K562 (cell line): ENCODE data around the gene COX5A. TPM values are rescaled to one million over a fixed set of nuclear protein-coding genes. Genes with fewer than 3 reads are reported as not detected.

Experiments
- ATF7 ChIP-seq: fragments of 450-650 bp; IDR thresholded peaks from 2 replicates; pipeline ENCODE4 v1.7.1; 2014; ENCODE audit warnings: mild to moderate bottlenecking, moderate library complexity
- CHCHD3 ChIP-seq: fragments of 250-450 bp; sonication (Bioruptor Pico); IDR thresholded peaks from 2 replicates; pipeline ENCODE4 v2.1.2; 2022; ENCODE audit warnings: mild to moderate bottlenecking
- CREM ChIP-seq: IDR thresholded peaks from 2 replicates; pipeline ENCODE4 v1.6.1; 2014; ENCODE audit warnings: antibody characterized with exemption, low read depth
- HEY1 ChIP-seq: fragments of 250-450 bp; sonication (Bioruptor Pico); IDR thresholded peaks from 2 replicates; pipeline ENCODE4 v1.5.0; 2020; ENCODE audit warnings: mild to moderate bottlenecking, moderate library complexity, borderline replicate concordance
- HNRNPK ChIP-seq: fragments of 200-400 bp; formaldehyde crosslinking; IDR thresholded peaks from one replicate; pipeline ENCODE4 v1.6.1; 2018; ENCODE audit warnings: mild to moderate bottlenecking, low read depth, low read length; ENCODE audit not compliant: poor library complexity, severe bottlenecking
- ILK ChIP-seq: fragments of 450-650 bp; IDR thresholded peaks from 2 replicates; pipeline ENCODE4 v1.6.1; 2016; ENCODE audit warnings: missing genetic modification characterization, low read depth, mild to moderate bottlenecking, missing compliant biosample characterization, moderate library complexity, borderline replicate concordance
- NR2F6 ChIP-seq: fragments of 450-650 bp; formaldehyde crosslinking; IDR thresholded peaks from 2 replicates; pipeline ENCODE4 v1.4.0; 2020; ENCODE audit warnings: mild to moderate bottlenecking
- SMARCA5 ChIP-seq: fragments of 450-650 bp; IDR thresholded peaks from 2 replicates; pipeline ENCODE4 v1.6.1; 2016
- SMARCB1 ChIP-seq: IDR thresholded peaks from 2 replicates; pipeline ENCODE4 v1.6.1; 2011; ENCODE audit warnings: improper control_type of control experiment, low read depth; ENCODE audit not compliant: insufficient read length
- SRSF9 ChIP-seq: fragments of 200-400 bp; formaldehyde crosslinking; IDR thresholded peaks from 2 replicates; pipeline ENCODE4 v1.6.1; 2017; ENCODE audit warnings: low read depth, low read length, borderline replicate concordance
- STAT5A ChIP-seq: IDR thresholded peaks from 2 replicates; pipeline ENCODE4 v1.6.1; 2012; ENCODE audit warnings: low read length, inconsistent platforms, borderline replicate concordance
- TEAD4 ChIP-seq, 2 experiments: sonication (generic) in 1 of 2; formaldehyde crosslinking in 1 of 2; IDR thresholded peaks; 2 replicates each; pipeline versions ENCODE4 v1.6.1 to v1.8.0; 2012 to 2022; ENCODE audit warnings: borderline replicate concordance in 1 of 2, inconsistent platforms in 1 of 2, low read length in 1 of 2, mild to moderate bottlenecking in 1 of 2, missing genetic modification reagents in 1 of 2
- ZNF239 ChIP-seq: fragments of 250-450 bp; sonication (Bioruptor Pico); IDR thresholded peaks from 2 replicates; pipeline ENCODE4 v1.4.0; 2020; ENCODE audit warnings: mild to moderate bottlenecking
- ZNF584 ChIP-seq: fragments of 200-800 bp; sonication (Bioruptor generic); IDR thresholded peaks from 2 replicates; pipeline ENCODE4 v1.6.1; 2016; ENCODE audit warnings: low read depth, mild to moderate bottlenecking, missing genetic modification characterization, missing compliant biosample characterization
- polyA plus RNA-seq, 8 experiments: library from polyadenylated mRNA; depleted of rRNA in 4 of 8; stranded (reverse) in 5 of 8; unstranded in 3 of 8; fragments of >200 nt; fragmentation: Nextera tagmentation in 2 of 8; fragmentation: Illumina TruSeq in 1 of 8; extraction: Ambion mirVana in 2 of 8; extraction: Trizol in 1 of 8; gene quantifications; 2 replicates each; pipeline versions ENCODE4 v1.2.1 to v1.2.3, GENCODE V29; 2011 to 2014; ENCODE audit warnings: inconsistent platforms in 1 of 8, missing spikeins in 1 of 8
- total RNA-seq, 7 experiments: library from RNA; depleted of rRNA in 6 of 7; stranded (reverse); fragments of >200 nt in 6 of 7; fragmentation: Illumina TruSeq in 2 of 7; extraction: Trizol in 2 of 7; gene quantifications; 2 replicates each; pipeline versions ENCODE4 v1.2.1 to v1.2.3, GENCODE V29; 2011 to 2021; ENCODE audit warnings: low replicate concordance in 1 of 7
- TF ChIP-seq, protein P1 (sequence below): fragments of 450-650 bp; IDR thresholded peaks from 2 replicates; pipeline ENCODE4 v1.6.1; 2016; ENCODE audit warnings: missing biosample characterization, missing genetic modification characterization
- TF ChIP-seq, protein P2 (sequence below): sonication (generic); formaldehyde crosslinking; IDR thresholded peaks from 2 replicates; pipeline ENCODE4 v1.8.1; 2023; ENCODE audit warnings: missing genetic modification reagents, mild to moderate bottlenecking, borderline replicate concordance
- TF ChIP-seq, protein P3 (sequence below): fragments of 250-450 bp; sonication (Bioruptor Pico); IDR thresholded peaks from 2 replicates; pipeline ENCODE4 v1.5.0; 2021
- TF ChIP-seq, protein P4 (sequence below): fragments of 450-650 bp; IDR thresholded peaks from 2 replicates; pipeline ENCODE4 v1.7.0; 2016; ENCODE audit warnings: borderline replicate concordance

Gene COX5A
- total and polyA plus RNA-seq, 9 of the 15 experiments (the other 6 are each of a cell fraction or from before 2014, with no cell fraction given): 86.8 to 553 (median 371) TPM

DNA sequence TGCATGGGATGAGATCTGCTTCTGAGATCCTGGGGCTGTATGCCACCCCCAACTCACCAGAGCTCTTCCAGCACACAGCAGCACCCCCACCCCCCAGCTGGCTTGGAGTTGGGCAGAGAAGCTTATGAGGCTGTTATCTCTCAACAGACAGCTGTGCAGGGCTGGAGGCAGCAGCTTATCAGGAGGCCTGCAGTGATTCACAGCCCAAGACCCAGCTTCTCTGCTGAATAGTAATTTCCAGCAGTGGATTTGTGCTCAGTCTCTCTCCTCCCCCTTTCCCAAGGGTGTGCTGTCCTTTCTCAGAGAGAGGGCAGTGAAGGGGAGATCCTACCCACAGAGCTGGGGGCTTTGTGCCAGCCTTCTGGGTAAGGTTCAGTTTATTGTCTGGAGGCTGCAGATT is 16.6 kb upstream of the COX5A start (continued):
- TF ChIP-seq HNRNPK: no peak
- peak; percentile 96 for TF ChIP-seq ZNF584 (CRISPR knock-in tag)
- TF ChIP-seq SMARCB1: no peak
- TF ChIP-seq, protein P1, sequence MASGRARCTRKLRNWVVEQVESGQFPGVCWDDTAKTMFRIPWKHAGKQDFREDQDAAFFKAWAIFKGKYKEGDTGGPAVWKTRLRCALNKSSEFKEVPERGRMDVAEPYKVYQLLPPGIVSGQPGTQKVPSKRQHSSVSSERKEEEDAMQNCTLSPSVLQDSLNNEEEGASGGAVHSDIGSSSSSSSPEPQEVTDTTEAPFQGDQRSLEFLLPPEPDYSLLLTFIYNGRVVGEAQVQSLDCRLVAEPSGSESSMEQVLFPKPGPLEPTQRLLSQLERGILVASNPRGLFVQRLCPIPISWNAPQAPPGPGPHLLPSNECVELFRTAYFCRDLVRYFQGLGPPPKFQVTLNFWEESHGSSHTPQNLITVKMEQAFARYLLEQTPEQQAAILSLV: no peak
- peak; percentile 93; the same call in 1 of the 2 replicates for TF ChIP-seq HEY1
- no peak for TF ChIP-seq NR2F6
- no peak for TF ChIP-seq SMARCA5
- no peak for TF ChIP-seq CHCHD3 (CRISPR knock-in tag)
- peak; percentile 96 for TF ChIP-seq STAT5A
- TF ChIP-seq, protein P2, sequence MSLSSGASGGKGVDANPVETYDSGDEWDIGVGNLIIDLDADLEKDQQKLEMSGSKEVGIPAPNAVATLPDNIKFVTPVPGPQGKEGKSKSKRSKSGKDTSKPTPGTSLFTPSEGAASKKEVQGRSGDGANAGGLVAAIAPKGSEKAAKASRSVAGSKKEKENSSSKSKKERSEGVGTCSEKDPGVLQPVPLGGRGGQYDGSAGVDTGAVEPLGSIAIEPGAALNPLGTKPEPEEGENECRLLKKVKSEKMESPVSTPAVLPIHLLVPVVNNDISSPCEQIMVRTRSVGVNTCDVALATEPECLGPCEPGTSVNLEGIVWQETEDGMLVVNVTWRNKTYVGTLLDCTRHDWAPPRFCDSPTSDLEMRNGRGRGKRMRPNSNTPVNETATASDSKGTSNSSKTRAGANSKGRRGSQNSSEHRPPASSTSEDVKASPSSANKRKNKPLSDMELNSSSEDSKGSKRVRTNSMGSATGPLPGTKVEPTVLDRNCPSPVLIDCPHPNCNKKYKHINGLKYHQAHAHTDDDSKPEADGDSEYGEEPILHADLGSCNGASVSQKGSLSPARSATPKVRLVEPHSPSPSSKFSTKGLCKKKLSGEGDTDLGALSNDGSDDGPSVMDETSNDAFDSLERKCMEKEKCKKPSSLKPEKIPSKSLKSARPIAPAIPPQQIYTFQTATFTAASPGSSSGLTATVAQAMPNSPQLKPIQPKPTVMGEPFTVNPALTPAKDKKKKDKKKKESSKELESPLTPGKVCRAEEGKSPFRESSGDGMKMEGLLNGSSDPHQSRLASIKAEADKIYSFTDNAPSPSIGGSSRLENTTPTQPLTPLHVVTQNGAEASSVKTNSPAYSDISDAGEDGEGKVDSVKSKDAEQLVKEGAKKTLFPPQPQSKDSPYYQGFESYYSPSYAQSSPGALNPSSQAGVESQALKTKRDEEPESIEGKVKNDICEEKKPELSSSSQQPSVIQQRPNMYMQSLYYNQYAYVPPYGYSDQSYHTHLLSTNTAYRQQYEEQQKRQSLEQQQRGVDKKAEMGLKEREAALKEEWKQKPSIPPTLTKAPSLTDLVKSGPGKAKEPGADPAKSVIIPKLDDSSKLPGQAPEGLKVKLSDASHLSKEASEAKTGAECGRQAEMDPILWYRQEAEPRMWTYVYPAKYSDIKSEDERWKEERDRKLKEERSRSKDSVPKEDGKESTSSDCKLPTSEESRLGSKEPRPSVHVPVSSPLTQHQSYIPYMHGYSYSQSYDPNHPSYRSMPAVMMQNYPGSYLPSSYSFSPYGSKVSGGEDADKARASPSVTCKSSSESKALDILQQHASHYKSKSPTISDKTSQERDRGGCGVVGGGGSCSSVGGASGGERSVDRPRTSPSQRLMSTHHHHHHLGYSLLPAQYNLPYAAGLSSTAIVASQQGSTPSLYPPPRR: no peak
- no peak for TF ChIP-seq SRSF9
- peak; percentile 57; the same call in 1 of the 2 replicates for TF ChIP-seq ZNF239 (CRISPR knock-in tag)
- TF ChIP-seq, protein P3, sequence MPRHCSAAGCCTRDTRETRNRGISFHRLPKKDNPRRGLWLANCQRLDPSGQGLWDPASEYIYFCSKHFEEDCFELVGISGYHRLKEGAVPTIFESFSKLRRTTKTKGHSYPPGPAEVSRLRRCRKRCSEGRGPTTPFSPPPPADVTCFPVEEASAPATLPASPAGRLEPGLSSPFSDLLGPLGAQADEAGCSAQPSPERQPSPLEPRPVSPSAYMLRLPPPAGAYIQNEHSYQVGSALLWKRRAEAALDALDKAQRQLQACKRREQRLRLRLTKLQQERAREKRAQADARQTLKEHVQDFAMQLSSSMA (CRISPR knock-in tag): no peak
- TF ChIP-seq, protein P4, sequence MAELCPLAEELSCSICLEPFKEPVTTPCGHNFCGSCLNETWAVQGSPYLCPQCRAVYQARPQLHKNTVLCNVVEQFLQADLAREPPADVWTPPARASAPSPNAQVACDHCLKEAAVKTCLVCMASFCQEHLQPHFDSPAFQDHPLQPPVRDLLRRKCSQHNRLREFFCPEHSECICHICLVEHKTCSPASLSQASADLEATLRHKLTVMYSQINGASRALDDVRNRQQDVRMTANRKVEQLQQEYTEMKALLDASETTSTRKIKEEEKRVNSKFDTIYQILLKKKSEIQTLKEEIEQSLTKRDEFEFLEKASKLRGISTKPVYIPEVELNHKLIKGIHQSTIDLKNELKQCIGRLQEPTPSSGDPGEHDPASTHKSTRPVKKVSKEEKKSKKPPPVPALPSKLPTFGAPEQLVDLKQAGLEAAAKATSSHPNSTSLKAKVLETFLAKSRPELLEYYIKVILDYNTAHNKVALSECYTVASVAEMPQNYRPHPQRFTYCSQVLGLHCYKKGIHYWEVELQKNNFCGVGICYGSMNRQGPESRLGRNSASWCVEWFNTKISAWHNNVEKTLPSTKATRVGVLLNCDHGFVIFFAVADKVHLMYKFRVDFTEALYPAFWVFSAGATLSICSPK: no peak
- TF ChIP-seq TEAD4 (IDR thresholded peaks at IDR 0.05; ENCODE audit: low read length): peak; percentile 99
- no peak for TF ChIP-seq TEAD4 (CRISPR knock-in tag; IDR thresholded peaks at IDR 0.05; ENCODE audit: borderline replicate concordance)
- TF ChIP-seq ILK (tag): no peak
- peak; percentile 75 for TF ChIP-seq CREM
- peak; percentile 72 for TF ChIP-seq ATF7
